Measurements from ENCODE around the gene CCDC33.

DNA sequence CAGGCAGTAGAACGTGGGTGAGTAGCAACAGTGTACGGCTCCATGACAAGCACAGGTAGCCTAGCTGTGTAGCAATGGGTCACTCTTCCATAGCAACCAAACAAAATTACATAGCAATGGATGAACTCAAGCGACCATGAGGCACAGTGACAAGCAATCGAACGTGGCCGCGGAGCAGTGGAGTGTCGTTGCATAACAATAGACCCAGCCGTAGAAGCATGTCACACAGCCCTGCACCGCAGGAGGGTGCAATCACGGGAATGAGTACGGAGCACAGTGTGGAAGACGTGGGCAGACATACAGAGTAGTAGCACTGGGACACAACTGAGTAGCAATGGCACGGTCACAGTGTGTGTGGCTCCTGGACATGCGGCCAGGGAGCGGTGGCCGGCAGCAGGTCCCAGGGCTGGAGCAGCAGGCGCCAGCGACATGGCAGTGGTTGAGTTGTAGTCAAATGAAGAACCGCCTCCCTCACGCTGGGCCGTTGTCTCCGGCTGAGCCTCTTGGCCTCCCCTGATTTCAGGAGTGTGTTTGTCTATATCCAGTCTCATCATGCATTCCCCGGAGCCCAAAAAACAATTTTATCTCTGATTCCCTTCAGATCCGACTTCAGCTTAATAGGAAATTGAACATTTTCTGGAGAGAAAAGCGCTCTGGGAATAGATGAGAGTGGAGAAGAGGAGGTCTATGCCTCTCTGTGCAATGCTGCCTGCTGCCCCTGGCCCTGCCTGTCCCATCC lies 64.1 kb downstream of the CCDC33 start:
- TF ChIP-seq, protein P1, sequence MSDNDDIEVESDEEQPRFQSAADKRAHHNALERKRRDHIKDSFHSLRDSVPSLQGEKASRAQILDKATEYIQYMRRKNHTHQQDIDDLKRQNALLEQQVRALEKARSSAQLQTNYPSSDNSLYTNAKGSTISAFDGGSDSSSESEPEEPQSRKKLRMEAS (IDR thresholded peaks at IDR 0.05; ENCODE audit: insufficient read depth, insufficient read length): no peak
- no peak for TF ChIP-seq POLR2AphosphoS5 (IDR thresholded peaks at IDR 0.05; ENCODE audit: insufficient read depth, low read depth, low read length)
- TF ChIP-seq, protein P2, sequence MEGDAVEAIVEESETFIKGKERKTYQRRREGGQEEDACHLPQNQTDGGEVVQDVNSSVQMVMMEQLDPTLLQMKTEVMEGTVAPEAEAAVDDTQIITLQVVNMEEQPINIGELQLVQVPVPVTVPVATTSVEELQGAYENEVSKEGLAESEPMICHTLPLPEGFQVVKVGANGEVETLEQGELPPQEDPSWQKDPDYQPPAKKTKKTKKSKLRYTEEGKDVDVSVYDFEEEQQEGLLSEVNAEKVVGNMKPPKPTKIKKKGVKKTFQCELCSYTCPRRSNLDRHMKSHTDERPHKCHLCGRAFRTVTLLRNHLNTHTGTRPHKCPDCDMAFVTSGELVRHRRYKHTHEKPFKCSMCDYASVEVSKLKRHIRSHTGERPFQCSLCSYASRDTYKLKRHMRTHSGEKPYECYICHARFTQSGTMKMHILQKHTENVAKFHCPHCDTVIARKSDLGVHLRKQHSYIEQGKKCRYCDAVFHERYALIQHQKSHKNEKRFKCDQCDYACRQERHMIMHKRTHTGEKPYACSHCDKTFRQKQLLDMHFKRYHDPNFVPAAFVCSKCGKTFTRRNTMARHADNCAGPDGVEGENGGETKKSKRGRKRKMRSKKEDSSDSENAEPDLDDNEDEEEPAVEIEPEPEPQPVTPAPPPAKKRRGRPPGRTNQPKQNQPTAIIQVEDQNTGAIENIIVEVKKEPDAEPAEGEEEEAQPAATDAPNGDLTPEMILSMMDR (IDR thresholded peaks at IDR 0.05; ENCODE audit: extremely low read depth in 1 of 2, insufficient read depth in 1 of 2, low read depth in 1 of 2, low read length in 2 of 2): no peak
- no peak for TF ChIP-seq POLR2A (IDR thresholded peaks at IDR 0.05; ENCODE audit: low read depth, low read length)
- TF ChIP-seq EZH2 (IDR thresholded peaks at IDR 0.05; ENCODE audit: borderline replicate concordance, low read depth, low read length, severe bottlenecking): no peak
- TF ChIP-seq JUN (IDR thresholded peaks at IDR 0.05; ENCODE audit: borderline replicate concordance, insufficient read depth, insufficient read length, low read depth): no peak

Data from endothelial cell of umbilical vein (primary cell).